HG03103 (cell line): ENCODE measurements around the gene ACSF3.
"Not testable (repeated sequence)": the region's sequence is repeated elsewhere in the genome, so short reads cannot be mapped to it uniquely, and the experiment has no call there.

ENCODE experiments used
- ATAC-seq: cut with Tn5 transposase; IDR thresholded peaks from one replicate; pipeline ENCODE4 v1.9.1; 2021; ENCODE audit warnings: low read depth; ENCODE audit not compliant: unreplicated experiment

ACSF3 gene

GRCh38 chr16:89055313-89055712 lies 38.3 kb upstream of the ACSF3 start:
- ATAC-seq, result no peak

GRCh38 chr16:89055894-89056555 lies 37.6 kb upstream of the ACSF3 start:
- no peak for ATAC-seq

- no peak for ATAC-seq
These were observed 37.1 kb upstream of the ACSF3 start for GRCh38 chr16:89056592-89056991.

- no peak for ATAC-seq
These were observed 35.9 kb upstream of the ACSF3 start for GRCh38 chr16:89057738-89058137.

GRCh38 chr16:89058812-89059211 lies 34.8 kb upstream of the ACSF3 start:
- ATAC-seq, result no peak

- no peak for ATAC-seq
These were observed 33.4 kb upstream of the ACSF3 start for GRCh38 chr16:89060207-89060794.

GRCh38 chr16:89061086-89061485 lies 32.6 kb upstream of the ACSF3 start:
- ATAC-seq, result no peak

GRCh38 chr16:89061590-89062380 lies 31.9 kb upstream of the ACSF3 start:
- ATAC-seq, result no peak

GRCh38 chr16:89062389-89063345 lies 31.0 kb upstream of the ACSF3 start:
- no peak for ATAC-seq

GRCh38 chr16:89063768-89064320 lies 29.8 kb upstream of the ACSF3 start:
- ATAC-seq, result no peak

GRCh38 chr16:89064606-89065457 lies 28.8 kb upstream of the ACSF3 start:
- no peak for ATAC-seq

GRCh38 chr16:89065458-89065822 lies 28.2 kb upstream of the ACSF3 start:
- ATAC-seq, result no peak

GRCh38 chr16:89066721-89067120 lies 26.9 kb upstream of the ACSF3 start:
- no peak for ATAC-seq

GRCh38 chr16:89067677-89068443 lies 25.8 kb upstream of the ACSF3 start:
- ATAC-seq, result no peak

- not testable (repeated sequence) for ATAC-seq
These were observed 24.6 kb upstream of the ACSF3 start for GRCh38 chr16:89068814-89069616.

GRCh38 chr16:89069920-89070319 lies 23.7 kb upstream of the ACSF3 start:
- ATAC-seq, result no peak

GRCh38 chr16:89070590-89070989 lies 23.1 kb upstream of the ACSF3 start:
- ATAC-seq, result no peak
